ENCODE results near the gene PHC2.

DNA sequence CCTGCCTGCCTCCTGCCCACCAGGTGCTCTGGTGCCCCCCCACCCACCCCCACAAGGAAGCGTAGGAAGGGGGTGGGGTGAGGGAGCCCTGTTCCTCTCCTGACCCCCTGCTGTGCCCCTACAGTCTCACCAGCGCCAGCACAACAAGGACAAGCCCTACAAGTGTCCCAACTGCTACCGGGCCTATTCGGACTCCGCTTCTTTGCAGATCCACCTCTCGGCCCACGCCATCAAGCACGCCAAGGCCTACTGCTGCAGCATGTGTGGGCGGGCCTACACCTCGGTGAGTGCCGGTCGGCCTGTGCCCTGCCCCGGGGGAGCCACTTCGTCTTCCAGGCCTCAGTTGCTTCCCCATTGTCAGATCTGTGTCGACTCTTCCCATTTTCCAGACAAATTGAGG lies 135.9 kb downstream of the PHC2 start:
- TF ChIP-seq, protein P1, sequence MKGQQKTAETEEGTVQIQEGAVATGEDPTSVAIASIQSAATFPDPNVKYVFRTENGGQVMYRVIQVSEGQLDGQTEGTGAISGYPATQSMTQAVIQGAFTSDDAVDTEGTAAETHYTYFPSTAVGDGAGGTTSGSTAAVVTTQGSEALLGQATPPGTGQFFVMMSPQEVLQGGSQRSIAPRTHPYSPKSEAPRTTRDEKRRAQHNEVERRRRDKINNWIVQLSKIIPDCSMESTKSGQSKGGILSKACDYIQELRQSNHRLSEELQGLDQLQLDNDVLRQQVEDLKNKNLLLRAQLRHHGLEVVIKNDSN (IDR thresholded peaks at IDR 0.05), result no peak
- TF ChIP-seq CEBPB (IDR thresholded peaks at IDR 0.05) (no peak), EP300 (IDR thresholded peaks at IDR 0.05; ENCODE audit: borderline replicate concordance) (no peak), TAF1 (IDR thresholded peaks at IDR 0.05; ENCODE audit: low read depth) (no peak), RAD21 (IDR thresholded peaks at IDR 0.05; ENCODE audit: low read depth) (no peak), YY1 (IDR thresholded peaks at IDR 0.05; ENCODE audit: low read depth) (no peak), FOXM1 (IDR thresholded peaks at IDR 0.05; ENCODE audit: borderline replicate concordance, low read depth) (no peak), EGR1 (IDR thresholded peaks at IDR 0.05) (no peak), CREB1 (IDR thresholded peaks at IDR 0.05; ENCODE audit: low read depth) (no peak), ZBTB7A (IDR thresholded peaks at IDR 0.05; ENCODE audit: low read depth) (no peak), TEAD4 (IDR thresholded peaks at IDR 0.05) (no peak)
- TF ChIP-seq, protein P2, sequence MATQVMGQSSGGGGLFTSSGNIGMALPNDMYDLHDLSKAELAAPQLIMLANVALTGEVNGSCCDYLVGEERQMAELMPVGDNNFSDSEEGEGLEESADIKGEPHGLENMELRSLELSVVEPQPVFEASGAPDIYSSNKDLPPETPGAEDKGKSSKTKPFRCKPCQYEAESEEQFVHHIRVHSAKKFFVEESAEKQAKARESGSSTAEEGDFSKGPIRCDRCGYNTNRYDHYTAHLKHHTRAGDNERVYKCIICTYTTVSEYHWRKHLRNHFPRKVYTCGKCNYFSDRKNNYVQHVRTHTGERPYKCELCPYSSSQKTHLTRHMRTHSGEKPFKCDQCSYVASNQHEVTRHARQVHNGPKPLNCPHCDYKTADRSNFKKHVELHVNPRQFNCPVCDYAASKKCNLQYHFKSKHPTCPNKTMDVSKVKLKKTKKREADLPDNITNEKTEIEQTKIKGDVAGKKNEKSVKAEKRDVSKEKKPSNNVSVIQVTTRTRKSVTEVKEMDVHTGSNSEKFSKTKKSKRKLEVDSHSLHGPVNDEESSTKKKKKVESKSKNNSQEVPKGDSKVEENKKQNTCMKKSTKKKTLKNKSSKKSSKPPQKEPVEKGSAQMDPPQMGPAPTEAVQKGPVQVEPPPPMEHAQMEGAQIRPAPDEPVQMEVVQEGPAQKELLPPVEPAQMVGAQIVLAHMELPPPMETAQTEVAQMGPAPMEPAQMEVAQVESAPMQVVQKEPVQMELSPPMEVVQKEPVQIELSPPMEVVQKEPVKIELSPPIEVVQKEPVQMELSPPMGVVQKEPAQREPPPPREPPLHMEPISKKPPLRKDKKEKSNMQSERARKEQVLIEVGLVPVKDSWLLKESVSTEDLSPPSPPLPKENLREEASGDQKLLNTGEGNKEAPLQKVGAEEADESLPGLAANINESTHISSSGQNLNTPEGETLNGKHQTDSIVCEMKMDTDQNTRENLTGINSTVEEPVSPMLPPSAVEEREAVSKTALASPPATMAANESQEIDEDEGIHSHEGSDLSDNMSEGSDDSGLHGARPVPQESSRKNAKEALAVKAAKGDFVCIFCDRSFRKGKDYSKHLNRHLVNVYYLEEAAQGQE (IDR thresholded peaks at IDR 0.05; ENCODE audit: low read depth), result no peak
- TF ChIP-seq, protein P3, sequence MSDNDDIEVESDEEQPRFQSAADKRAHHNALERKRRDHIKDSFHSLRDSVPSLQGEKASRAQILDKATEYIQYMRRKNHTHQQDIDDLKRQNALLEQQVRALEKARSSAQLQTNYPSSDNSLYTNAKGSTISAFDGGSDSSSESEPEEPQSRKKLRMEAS (IDR thresholded peaks at IDR 0.05), result no peak
